ENCODE measurements around the gene PRKCA. TPM values are rescaled to one million over a fixed set of nuclear protein-coding genes. Genes with fewer than 3 reads are reported as not detected.

Gene PRKCA
- total RNA-seq, 2 donors from 2014 or later: 8.3 to 26.5 TPM

DNA sequence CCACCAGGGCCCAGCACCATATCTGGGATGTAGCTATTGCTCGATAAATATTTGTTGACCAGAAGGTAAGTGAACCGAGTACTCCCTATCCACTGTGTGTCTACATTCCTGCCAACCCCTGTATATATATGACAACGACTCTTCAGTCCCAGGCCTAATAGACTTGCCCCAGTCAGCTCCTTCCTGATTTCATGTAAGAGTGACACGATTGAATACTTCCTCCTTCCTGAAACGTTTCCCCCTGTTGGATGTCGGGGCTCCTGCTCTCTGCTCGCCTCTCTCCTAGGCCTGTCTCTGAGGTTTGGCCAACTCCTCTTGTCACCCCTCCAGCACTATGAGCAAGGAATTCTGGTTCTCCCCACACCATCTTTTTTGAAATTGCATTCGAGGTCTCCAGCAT lies 178.9 kb downstream of the PRKCA start:
- Histone ChIP-seq H3K4me3 (no peak overlapping the region), H3K4me1 (replicated peaks) (no peaks in the 10 kb centered on the region), H3K27ac (no peak overlapping the region), H3K9me3 (no peaks in the 10 kb centered on the region), H3K36me3 (no peaks in the 10 kb centered on the region), H3K27me3 (replicated peaks; ENCODE audit: insufficient read depth) (no peaks in the 10 kb centered on the region)
- 92% methylated on average over 8 of the region's 8 CpGs for WGBS
- DNase-seq (ENCODE audit: low spot score): no peak
- TF ChIP-seq POLR2AphosphoS5 (IDR thresholded peaks at IDR 0.05) (no peak), POLR2A (IDR thresholded peaks at IDR 0.05) (no peak)
- TF ChIP-seq, protein P1, sequence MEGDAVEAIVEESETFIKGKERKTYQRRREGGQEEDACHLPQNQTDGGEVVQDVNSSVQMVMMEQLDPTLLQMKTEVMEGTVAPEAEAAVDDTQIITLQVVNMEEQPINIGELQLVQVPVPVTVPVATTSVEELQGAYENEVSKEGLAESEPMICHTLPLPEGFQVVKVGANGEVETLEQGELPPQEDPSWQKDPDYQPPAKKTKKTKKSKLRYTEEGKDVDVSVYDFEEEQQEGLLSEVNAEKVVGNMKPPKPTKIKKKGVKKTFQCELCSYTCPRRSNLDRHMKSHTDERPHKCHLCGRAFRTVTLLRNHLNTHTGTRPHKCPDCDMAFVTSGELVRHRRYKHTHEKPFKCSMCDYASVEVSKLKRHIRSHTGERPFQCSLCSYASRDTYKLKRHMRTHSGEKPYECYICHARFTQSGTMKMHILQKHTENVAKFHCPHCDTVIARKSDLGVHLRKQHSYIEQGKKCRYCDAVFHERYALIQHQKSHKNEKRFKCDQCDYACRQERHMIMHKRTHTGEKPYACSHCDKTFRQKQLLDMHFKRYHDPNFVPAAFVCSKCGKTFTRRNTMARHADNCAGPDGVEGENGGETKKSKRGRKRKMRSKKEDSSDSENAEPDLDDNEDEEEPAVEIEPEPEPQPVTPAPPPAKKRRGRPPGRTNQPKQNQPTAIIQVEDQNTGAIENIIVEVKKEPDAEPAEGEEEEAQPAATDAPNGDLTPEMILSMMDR (IDR thresholded peaks at IDR 0.05): no peak
- intact Hi-C loops (cut with DNase I): no loop called here

GRCh38 chr17:66483906-66484305 lies 181.5 kb downstream of the PRKCA start:
- DNase-seq (ENCODE audit: low spot score): no peak
- no peaks in the 10 kb centered on the region for H3K27me3 ChIP-seq (replicated peaks; ENCODE audit: insufficient read depth)
- TF ChIP-seq, protein P1 (IDR thresholded peaks at IDR 0.05): no peak
- TF ChIP-seq POLR2A (IDR thresholded peaks at IDR 0.05) (no peak), POLR2AphosphoS5 (IDR thresholded peaks at IDR 0.05) (no peak)
- intact Hi-C loops (cut with DNase I): no loop called here
- no peaks in the 10 kb centered on the region for H3K4me1 ChIP-seq (replicated peaks)
- no peaks in the 10 kb centered on the region for H3K9me3 ChIP-seq
- H3K4me3 ChIP-seq: no peak overlapping the region
- 69% methylated on average over 8 of the region's 8 CpGs for WGBS
- no peak overlapping the region for H3K27ac ChIP-seq
- H3K36me3 ChIP-seq: no peaks in the 10 kb centered on the region

- no peaks in the 10 kb centered on the region for H3K27me3 ChIP-seq (replicated peaks; ENCODE audit: insufficient read depth)
- no peaks in the 10 kb centered on the region for H3K36me3 ChIP-seq
- no peaks in the 10 kb centered on the region for H3K9me3 ChIP-seq
- H3K4me3 ChIP-seq: no peak overlapping the region
- no peak for DNase-seq (ENCODE audit: low spot score)
- TF ChIP-seq POLR2A (IDR thresholded peaks at IDR 0.05) (no peak), POLR2AphosphoS5 (IDR thresholded peaks at IDR 0.05) (no peak)
- TF ChIP-seq, protein P1 (IDR thresholded peaks at IDR 0.05): no peak
- 66% methylated on average over 9 of the region's 9 CpGs for WGBS
- no peaks in the 10 kb centered on the region for H3K4me1 ChIP-seq (replicated peaks)
- intact Hi-C loops (cut with DNase I): no loop called here
- no peak overlapping the region for H3K27ac ChIP-seq
Measured at GRCh38 chr17:66485309-66485947, 183.0 kb downstream of the PRKCA start.

DNA sequence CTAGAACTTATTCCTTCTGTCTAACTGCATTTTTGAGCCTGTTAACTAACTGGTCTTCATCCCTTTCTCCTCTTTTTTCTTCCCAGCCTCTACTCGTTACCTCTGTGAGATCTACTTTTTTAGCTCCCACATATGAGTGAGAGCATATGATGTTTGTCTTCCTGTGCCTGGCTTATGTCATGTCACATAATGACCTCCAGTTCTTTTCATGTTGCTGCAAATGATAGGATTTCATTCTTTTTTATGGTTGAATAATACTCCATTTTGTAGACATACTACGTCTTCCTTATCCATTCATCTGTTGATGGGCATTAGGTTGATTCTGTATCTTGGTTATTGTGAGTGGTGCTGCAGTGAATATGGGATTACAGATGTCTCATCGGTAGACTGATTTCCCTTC lies 184.7 kb downstream of the PRKCA start:
- Histone ChIP-seq H3K36me3 (no peaks in the 10 kb centered on the region), H3K27ac (no peak overlapping the region), H3K4me3 (no peak overlapping the region), H3K9me3 (no peaks in the 10 kb centered on the region), H3K4me1 (replicated peaks) (no peaks in the 10 kb centered on the region), H3K27me3 (replicated peaks; ENCODE audit: insufficient read depth) (no peaks in the 10 kb centered on the region)
- intact Hi-C loops (cut with DNase I): no loop called here
- WGBS: 98% methylated on average over 3 of the region's 3 CpGs
- TF ChIP-seq POLR2AphosphoS5 (IDR thresholded peaks at IDR 0.05) (no peak), POLR2A (IDR thresholded peaks at IDR 0.05) (no peak)
- TF ChIP-seq, protein P1 (IDR thresholded peaks at IDR 0.05): no peak
- no peak for DNase-seq (ENCODE audit: low spot score)

- Histone ChIP-seq H3K36me3 (no peaks in the 10 kb centered on the region), H3K27ac (no peak overlapping the region), H3K27me3 (replicated peaks; ENCODE audit: insufficient read depth) (no peaks in the 10 kb centered on the region), H3K4me1 (replicated peaks) (no peaks in the 10 kb centered on the region), H3K4me3 (no peak overlapping the region), H3K9me3 (no peaks in the 10 kb centered on the region)
- intact Hi-C loops (cut with DNase I): no loop called here
- TF ChIP-seq POLR2AphosphoS5 (IDR thresholded peaks at IDR 0.05): no peak
- TF ChIP-seq, protein P1 (IDR thresholded peaks at IDR 0.05): no peak
- DNase-seq (ENCODE audit: low spot score): no peak
- WGBS: 69% methylated on average over 5 of the region's 5 CpGs
Measured at GRCh38 chr17:66487981-66488468, 185.6 kb downstream of the PRKCA start.

Measured in prostate gland (tissue), 2 donors.